ENCODE results near the gene CBFB. TPM values are rescaled to one million over a fixed set of nuclear protein-coding genes. Genes with fewer than 3 reads are reported as not detected.

The CBFB gene
- total and polyA plus RNA-seq, 2 of the 4 experiments (the other 2 are of a cell fraction) = 44.2 to 48.0 TPM

DNA sequence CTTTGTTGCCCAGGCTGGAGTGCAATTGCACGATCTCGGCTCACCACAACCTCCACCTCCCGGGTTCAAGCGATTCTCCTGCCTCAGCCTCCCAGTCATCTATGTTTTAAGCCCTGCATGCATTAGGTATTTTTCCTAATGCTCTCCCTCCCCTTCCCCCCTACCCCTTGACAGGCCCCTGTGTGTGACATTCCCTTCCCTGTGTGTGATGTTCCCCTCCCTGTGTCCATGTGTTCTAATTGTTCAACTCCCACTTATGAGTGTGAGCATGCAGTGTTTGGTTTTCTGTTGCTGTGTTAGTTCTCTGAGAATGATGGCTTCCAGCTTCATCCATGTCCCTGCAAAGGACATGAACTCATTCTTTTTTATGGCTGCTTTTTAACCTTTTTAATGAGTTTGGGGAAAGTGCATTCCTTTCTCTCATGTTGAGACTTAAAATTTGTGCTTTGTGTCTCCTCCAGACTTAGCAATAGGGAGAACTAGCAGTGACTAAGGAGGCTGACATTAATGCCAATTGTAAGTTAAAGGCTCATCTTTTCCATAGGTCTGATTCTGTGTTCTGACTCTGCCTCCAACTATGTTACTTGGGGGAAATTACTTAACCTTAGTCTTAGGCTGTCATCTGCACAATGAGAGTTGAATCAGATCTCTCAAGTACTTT is 63.1 kb downstream of the CBFB start:
- Histone ChIP-seq H3K27ac (ENCODE audit: insufficient read depth, low read length) (no peak overlapping the region), H2BK5ac (ENCODE audit: low read depth, low read length, poor library complexity, severe bottlenecking) (peak overlapping the region; percentile 65)
- WGBS, 2 experiments (ENCODE audit: extremely low coverage in 2 of 2, insufficient read length in 1 of 2) = no CpG with 5 or more reads among the region's 4 CpGs

More for the DNA sequence above, 63.1 kb downstream of the CBFB start:
- no peak overlapping the region for H2AK9ac ChIP-seq (replicated peaks; ENCODE audit: low read depth, low read length, poor library complexity)
- DNase-seq = peak; percentile 86
- no peak overlapping the region for H3K4ac ChIP-seq (ENCODE audit: low read depth, low read length)
- no TSS peak for BruUV-seq (replicated peaks)
- in situ Hi-C loops (cut with MboI; ENCODE audit: low sequenced_read_pairs) (no loop called here), intact Hi-C loops (cut with micrococcal nuclease) (loop anchor here (5.0 kb wide), 1 partner anchor 60 kb away; no protein-coding TSS in a partner anchor), dilution Hi-C loops (cut with HindIII; ENCODE audit: low sequenced_read_pairs, unreplicated experiment) (no loop called here)
- H2BK15ac ChIP-seq (ENCODE audit: low read depth, low read length) = no peak overlapping the region
- H3K4me3 ChIP-seq (ENCODE audit: insufficient read depth, low read depth, low read length) = no peak overlapping the region
- no peak overlapping the region; the same call in 1 of the 2 replicates for H3K4me2 ChIP-seq (ENCODE audit: low read depth, low read length)
- H3K56ac ChIP-seq (ENCODE audit: extremely low read depth, insufficient read depth, low read length) = no peak overlapping the region
- H3K9me3 ChIP-seq (ENCODE audit: control insufficient read depth, insufficient read depth, low read length) = no peaks in the 10 kb centered on the region
- no peak overlapping the region for H3K14ac ChIP-seq (replicated peaks; ENCODE audit: low read depth, low read length)
- no peak overlapping the region for H4K91ac ChIP-seq (ENCODE audit: insufficient read depth, low read depth, low read length)
- ATAC-seq (ENCODE audit: low read depth) = peak; percentile 85
- peaks cover 27 to 49% of the 10 kb centered on the region in 2 experiments for H3K79me1 ChIP-seq (ENCODE audit: low read depth in 1 of 2, low read length in 2 of 2)
- no peak overlapping the region for H2AFZ ChIP-seq (replicated peaks; ENCODE audit: low read length, poor library complexity)
- no peaks in the 10 kb centered on the region for H3K27me3 ChIP-seq (ENCODE audit: control insufficient read depth, insufficient read depth, low read length)
- ChIA-PET CTCF (no interaction called here), POLR2A (ENCODE audit: unreplicated experiment) (no interaction called here)
- H4K5ac ChIP-seq (ENCODE audit: low read depth, low read length) = no peak overlapping the region
- H2AK5ac ChIP-seq (ENCODE audit: low read depth, low read length) = 0 out of 2 replicates have a peak overlapping the region, but pooled peaks have one; percentile 3
- H3K23ac ChIP-seq (ENCODE audit: low read depth, low read length) = no peak overlapping the region
- H2BK120ac ChIP-seq (ENCODE audit: low read depth, low read length) = no peak overlapping the region
- peaks cover 6% of the 10 kb centered on the region for H3K4me1 ChIP-seq (ENCODE audit: control insufficient read depth, insufficient read depth, low read length)
- H3K18ac ChIP-seq (ENCODE audit: low read depth, low read length) = peak overlapping the region; percentile 16; the same call in 1 of the 2 replicates
- no peak overlapping the region for H4K8ac ChIP-seq (ENCODE audit: low read depth in 2 of 2, low read length in 2 of 2)
- TF ChIP-seq, protein P1, sequence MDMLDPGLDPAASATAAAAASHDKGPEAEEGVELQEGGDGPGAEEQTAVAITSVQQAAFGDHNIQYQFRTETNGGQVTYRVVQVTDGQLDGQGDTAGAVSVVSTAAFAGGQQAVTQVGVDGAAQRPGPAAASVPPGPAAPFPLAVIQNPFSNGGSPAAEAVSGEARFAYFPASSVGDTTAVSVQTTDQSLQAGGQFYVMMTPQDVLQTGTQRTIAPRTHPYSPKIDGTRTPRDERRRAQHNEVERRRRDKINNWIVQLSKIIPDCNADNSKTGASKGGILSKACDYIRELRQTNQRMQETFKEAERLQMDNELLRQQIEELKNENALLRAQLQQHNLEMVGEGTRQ (IDR thresholded peaks at IDR 0.05; ENCODE audit: low read depth, low read length) = no peak
- no peak for TF ChIP-seq BHLHE40 (IDR thresholded peaks at IDR 0.05; ENCODE audit: low read depth, low read length)
- TF ChIP-seq CEBPB (IDR thresholded peaks at IDR 0.05; ENCODE audit: low read depth, low read length) = peak; percentile 61
- TF ChIP-seq FOS (IDR thresholded peaks at IDR 0.05; ENCODE audit: low read depth, low read length) = peak; percentile 38; the same call in 1 of the 2 replicates
- no peak for TF ChIP-seq POLR2A (IDR thresholded peaks at IDR 0.05; ENCODE audit: low read depth, low read length)
- TF ChIP-seq, protein P2, sequence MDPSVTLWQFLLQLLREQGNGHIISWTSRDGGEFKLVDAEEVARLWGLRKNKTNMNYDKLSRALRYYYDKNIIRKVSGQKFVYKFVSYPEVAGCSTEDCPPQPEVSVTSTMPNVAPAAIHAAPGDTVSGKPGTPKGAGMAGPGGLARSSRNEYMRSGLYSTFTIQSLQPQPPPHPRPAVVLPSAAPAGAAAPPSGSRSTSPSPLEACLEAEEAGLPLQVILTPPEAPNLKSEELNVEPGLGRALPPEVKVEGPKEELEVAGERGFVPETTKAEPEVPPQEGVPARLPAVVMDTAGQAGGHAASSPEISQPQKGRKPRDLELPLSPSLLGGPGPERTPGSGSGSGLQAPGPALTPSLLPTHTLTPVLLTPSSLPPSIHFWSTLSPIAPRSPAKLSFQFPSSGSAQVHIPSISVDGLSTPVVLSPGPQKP (IDR thresholded peaks at IDR 0.05; ENCODE audit: borderline replicate concordance, low read depth, low read length) = no peak
- TF ChIP-seq SMC3 (IDR thresholded peaks at IDR 0.05; ENCODE audit: low read depth, low read length) = no peak
- H4K20me1 ChIP-seq (ENCODE audit: insufficient read depth, low read length) = peaks cover 8% of the 10 kb centered on the region
- H2BK20ac ChIP-seq (ENCODE audit: low read depth, low read length) = no peak overlapping the region
- peaks cover 2% of the 10 kb centered on the region; the same call in 1 of the 2 replicates for H3K36me3 ChIP-seq (ENCODE audit: control insufficient read depth, insufficient read depth, low read length)
- H3K9ac ChIP-seq (ENCODE audit: low read depth, low read length) = no peak overlapping the region
- H3K9me1 ChIP-seq (ENCODE audit: insufficient read depth, low read length) = peaks cover 7% of the 10 kb centered on the region

Measured in IMR-90 (cell line).